ENCODE data around the gene PLPPR5. TPM values are rescaled to one million over a fixed set of nuclear protein-coding genes. Genes with fewer than 3 reads are reported as not detected.

Gene PLPPR5
- total and polyA plus RNA-seq, 2 donors (not counting 1 experiment from before 2014, with no cell fraction given) = under 0.01 to 0.25 TPM

DNA sequence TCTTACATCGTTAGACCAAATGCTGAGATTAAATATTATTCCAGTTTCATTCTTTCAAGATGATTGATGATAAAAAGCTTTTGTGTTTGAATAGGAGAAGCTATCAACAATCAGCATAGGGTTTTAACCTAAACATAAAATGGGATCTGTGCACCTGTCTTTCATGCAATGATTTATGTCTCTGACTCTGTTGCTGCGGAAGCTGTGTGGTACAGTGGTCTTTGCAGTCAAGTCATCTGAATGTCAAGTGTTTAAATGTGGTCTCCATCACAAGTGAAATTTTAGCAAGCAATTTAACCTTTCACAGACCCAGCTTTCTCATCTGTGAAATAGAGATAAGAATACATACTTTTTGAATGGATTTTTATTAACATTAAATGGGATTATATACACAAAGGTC, 107.2 kb downstream of the PLPPR5 start:
- H3K27ac ChIP-seq (ENCODE audit: insufficient read depth, low read length) = no peak overlapping the region
- H3K36me3 ChIP-seq (ENCODE audit: control insufficient read depth, insufficient read depth, low read length) = no peaks in the 10 kb centered on the region
- TF ChIP-seq EZH2 (IDR thresholded peaks at IDR 0.05; ENCODE audit: low read length, missing control alignments) = no peak
- TF ChIP-seq, protein P1, sequence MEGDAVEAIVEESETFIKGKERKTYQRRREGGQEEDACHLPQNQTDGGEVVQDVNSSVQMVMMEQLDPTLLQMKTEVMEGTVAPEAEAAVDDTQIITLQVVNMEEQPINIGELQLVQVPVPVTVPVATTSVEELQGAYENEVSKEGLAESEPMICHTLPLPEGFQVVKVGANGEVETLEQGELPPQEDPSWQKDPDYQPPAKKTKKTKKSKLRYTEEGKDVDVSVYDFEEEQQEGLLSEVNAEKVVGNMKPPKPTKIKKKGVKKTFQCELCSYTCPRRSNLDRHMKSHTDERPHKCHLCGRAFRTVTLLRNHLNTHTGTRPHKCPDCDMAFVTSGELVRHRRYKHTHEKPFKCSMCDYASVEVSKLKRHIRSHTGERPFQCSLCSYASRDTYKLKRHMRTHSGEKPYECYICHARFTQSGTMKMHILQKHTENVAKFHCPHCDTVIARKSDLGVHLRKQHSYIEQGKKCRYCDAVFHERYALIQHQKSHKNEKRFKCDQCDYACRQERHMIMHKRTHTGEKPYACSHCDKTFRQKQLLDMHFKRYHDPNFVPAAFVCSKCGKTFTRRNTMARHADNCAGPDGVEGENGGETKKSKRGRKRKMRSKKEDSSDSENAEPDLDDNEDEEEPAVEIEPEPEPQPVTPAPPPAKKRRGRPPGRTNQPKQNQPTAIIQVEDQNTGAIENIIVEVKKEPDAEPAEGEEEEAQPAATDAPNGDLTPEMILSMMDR (conservative IDR thresholded peaks at IDR 0.05 in 1 of 2, IDR thresholded peaks at IDR 0.05 in 1 of 2; ENCODE audit: low read depth in 1 of 2, low read length in 2 of 2) = no peak
- H3K79me2 ChIP-seq (ENCODE audit: control insufficient read depth, insufficient read depth, low read length) = no peaks in the 10 kb centered on the region
- no peaks in the 10 kb centered on the region for H4K20me1 ChIP-seq (ENCODE audit: control insufficient read depth, extremely low read depth, insufficient read depth, low read length)
- no peaks in the 10 kb centered on the region for H3K27me3 ChIP-seq (ENCODE audit: control insufficient read depth, insufficient read depth, low read length)
- H3K4me1 ChIP-seq (ENCODE audit: control insufficient read depth, extremely low read depth, insufficient read depth, low read length) = no peaks in the 10 kb centered on the region
- H3K9ac ChIP-seq (ENCODE audit: insufficient read depth, low read length) = no peak overlapping the region
- no peak overlapping the region for H3K4me3 ChIP-seq (replicated peaks in 1 of 4; ENCODE audit: control extremely low read depth in 1 of 4, insufficient read depth in 1 of 4, low read depth in 3 of 4, low read length in 4 of 4)
- H3K9me3 ChIP-seq (ENCODE audit: control insufficient read depth, insufficient read depth, low read depth, low read length) = no peaks in the 10 kb centered on the region
- DNase-seq (ENCODE audit: low read depth in 2 of 2) = no peak
- no peak overlapping the region for H3K4me2 ChIP-seq (ENCODE audit: extremely low read depth, insufficient read depth, low read length)
- H2AFZ ChIP-seq (ENCODE audit: low read length) = no peak overlapping the region

DNA sequence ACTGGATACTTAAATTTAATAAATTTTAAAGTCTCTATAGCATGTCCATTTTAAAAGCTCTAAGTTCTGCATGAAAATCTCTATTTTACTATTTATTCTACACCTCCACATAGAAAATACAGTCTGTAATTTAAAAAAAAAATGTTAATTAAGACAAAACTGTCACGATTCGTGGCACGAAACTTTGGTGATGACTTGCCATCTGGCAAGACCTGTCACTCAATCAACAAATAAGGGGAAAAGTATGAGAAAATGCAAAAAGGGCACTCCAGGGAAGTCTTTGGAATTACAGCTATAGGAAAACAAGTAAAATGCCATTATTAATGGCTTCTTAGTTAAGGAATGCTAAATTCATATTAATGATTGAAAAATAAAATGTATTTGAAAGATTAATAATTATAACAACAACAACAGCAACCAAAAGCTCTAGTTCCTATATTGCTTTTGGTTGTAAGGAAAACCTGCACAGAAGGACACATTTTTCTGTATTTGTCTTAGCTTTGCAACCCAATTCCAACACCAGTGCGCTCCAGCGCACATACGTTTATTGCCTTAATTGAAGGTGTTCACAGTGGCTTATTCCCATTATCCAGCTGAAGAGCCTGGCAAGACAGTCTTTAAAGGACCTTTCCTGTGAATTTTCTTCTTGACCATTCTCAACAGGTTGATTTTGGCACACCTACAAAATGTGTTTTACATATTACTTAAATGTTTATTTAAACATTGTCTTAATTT, 107.8 kb downstream of the PLPPR5 start:
- Histone ChIP-seq H4K20me1 (ENCODE audit: control insufficient read depth, extremely low read depth, insufficient read depth, low read length) (no peaks in the 10 kb centered on the region), H3K9me3 (ENCODE audit: control insufficient read depth, insufficient read depth, low read depth, low read length) (no peaks in the 10 kb centered on the region), H3K9ac (ENCODE audit: insufficient read depth, low read length) (no peak overlapping the region), H3K4me3 (replicated peaks in 1 of 4; ENCODE audit: control extremely low read depth in 1 of 4, insufficient read depth in 1 of 4, low read depth in 3 of 4, low read length in 4 of 4) (no peak overlapping the region), H3K4me1 (ENCODE audit: control insufficient read depth, extremely low read depth, insufficient read depth, low read length) (no peaks in the 10 kb centered on the region), H3K36me3 (ENCODE audit: control insufficient read depth, insufficient read depth, low read length) (no peaks in the 10 kb centered on the region), H3K4me2 (ENCODE audit: extremely low read depth, insufficient read depth, low read length) (no peak overlapping the region), H3K27ac (ENCODE audit: insufficient read depth, low read length) (no peak overlapping the region), H3K27me3 (ENCODE audit: control insufficient read depth, insufficient read depth, low read length) (no peaks in the 10 kb centered on the region), H2AFZ (ENCODE audit: low read length) (no peak overlapping the region), H3K79me2 (ENCODE audit: control insufficient read depth, insufficient read depth, low read length) (no peaks in the 10 kb centered on the region)
- DNase-seq (ENCODE audit: low read depth in 2 of 2) = no peak
- TF ChIP-seq, protein P1 (conservative IDR thresholded peaks at IDR 0.05 in 1 of 2, IDR thresholded peaks at IDR 0.05 in 1 of 2; ENCODE audit: low read depth in 1 of 2, low read length in 2 of 2) = no peak
- TF ChIP-seq EZH2 (IDR thresholded peaks at IDR 0.05; ENCODE audit: low read length, missing control alignments) = no peak

DNA sequence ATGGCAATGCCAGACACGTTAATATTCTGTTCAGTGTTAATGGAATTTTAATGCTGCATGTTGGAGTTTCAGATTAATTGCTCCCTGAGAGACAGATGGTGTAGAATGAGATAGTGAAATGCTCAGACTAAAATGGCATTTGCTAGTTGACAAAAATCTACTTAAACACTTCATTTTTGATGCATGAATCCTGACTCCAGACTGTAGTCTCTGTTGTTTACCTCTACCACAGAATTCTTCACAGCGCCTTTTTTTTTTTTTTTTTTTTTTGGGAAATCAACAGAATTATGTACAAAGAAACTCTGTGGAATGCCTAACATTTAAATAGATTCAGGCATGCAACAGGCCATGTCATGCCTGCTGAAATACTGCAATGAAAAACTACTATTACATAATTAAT, 111.3 kb downstream of the PLPPR5 start:
- H4K20me1 ChIP-seq (ENCODE audit: control insufficient read depth, extremely low read depth, insufficient read depth, low read length) = no peaks in the 10 kb centered on the region
- DNase-seq (ENCODE audit: low read depth in 2 of 2) = no peak
- no peaks in the 10 kb centered on the region for H3K79me2 ChIP-seq (ENCODE audit: control insufficient read depth, insufficient read depth, low read length)
- TF ChIP-seq, protein P1 (conservative IDR thresholded peaks at IDR 0.05 in 1 of 2, IDR thresholded peaks at IDR 0.05 in 1 of 2; ENCODE audit: low read depth in 1 of 2, low read length in 2 of 2) = no peak
- TF ChIP-seq EZH2 (IDR thresholded peaks at IDR 0.05; ENCODE audit: low read length, missing control alignments) = no peak
- no peaks in the 10 kb centered on the region for H3K9me3 ChIP-seq (ENCODE audit: control insufficient read depth, insufficient read depth, low read depth, low read length)
- no peaks in the 10 kb centered on the region for H3K4me1 ChIP-seq (ENCODE audit: control insufficient read depth, extremely low read depth, insufficient read depth, low read length)
- H3K27me3 ChIP-seq (ENCODE audit: control insufficient read depth, insufficient read depth, low read length) = no peaks in the 10 kb centered on the region
- H3K4me2 ChIP-seq (ENCODE audit: extremely low read depth, insufficient read depth, low read length) = no peak overlapping the region
- H3K4me3 ChIP-seq (replicated peaks in 1 of 4; ENCODE audit: control extremely low read depth in 1 of 4, insufficient read depth in 1 of 4, low read depth in 3 of 4, low read length in 4 of 4) = no peak overlapping the region
- H3K36me3 ChIP-seq (ENCODE audit: control insufficient read depth, insufficient read depth, low read length) = no peaks in the 10 kb centered on the region
- no peak overlapping the region for H2AFZ ChIP-seq (ENCODE audit: low read length)
- no peak overlapping the region for H3K9ac ChIP-seq (ENCODE audit: insufficient read depth, low read length)
- no peak overlapping the region for H3K27ac ChIP-seq (ENCODE audit: insufficient read depth, low read length)
